Testis (tissue), 2 donors: ENCODE measurements around the gene VIPR1.

ENCODE experiments used
- POLR2A ChIP-seq: fragments of 450-650 bp; IDR thresholded peaks from one replicate; pipeline ENCODE4 v1.6.1; 2017; ENCODE audit warnings: antibody characterized with exemption, mild to moderate bottlenecking, moderate library complexity
- TF ChIP-seq, protein P1 (sequence below), 3 experiments: fragments of 450-650 bp in 2 of 3; fragments of 200-600 bp in 1 of 3; sonication (generic) in 1 of 3; IDR thresholded peaks; one replicate each; pipeline ENCODE4 v1.5.1; 2016 to 2019; ENCODE audit warnings: antibody characterized with exemption in 3 of 3, mild to moderate bottlenecking in 2 of 3, moderate library complexity in 1 of 3

DNA sequence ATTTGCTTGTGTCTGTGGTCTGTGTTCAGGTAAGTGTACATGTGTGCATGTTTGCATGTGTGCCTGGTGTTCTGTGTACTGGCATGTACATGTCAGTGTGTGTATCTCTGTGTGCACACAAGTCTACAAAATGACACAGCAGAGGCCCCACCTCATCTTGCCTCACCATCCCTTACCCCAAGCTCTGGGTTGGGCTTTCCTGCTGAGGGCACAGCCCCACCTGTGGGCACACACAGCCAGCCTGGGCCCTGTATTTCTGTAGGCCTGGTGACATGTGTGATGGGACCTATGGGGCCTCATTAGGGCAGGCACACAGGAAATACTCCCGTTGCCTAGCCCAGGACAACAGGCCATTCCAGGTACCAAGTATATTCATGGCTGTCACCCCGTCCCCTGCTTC, 13.5 kb downstream of the VIPR1 start:
- TF ChIP-seq POLR2A = no peak
- TF ChIP-seq, protein P1, sequence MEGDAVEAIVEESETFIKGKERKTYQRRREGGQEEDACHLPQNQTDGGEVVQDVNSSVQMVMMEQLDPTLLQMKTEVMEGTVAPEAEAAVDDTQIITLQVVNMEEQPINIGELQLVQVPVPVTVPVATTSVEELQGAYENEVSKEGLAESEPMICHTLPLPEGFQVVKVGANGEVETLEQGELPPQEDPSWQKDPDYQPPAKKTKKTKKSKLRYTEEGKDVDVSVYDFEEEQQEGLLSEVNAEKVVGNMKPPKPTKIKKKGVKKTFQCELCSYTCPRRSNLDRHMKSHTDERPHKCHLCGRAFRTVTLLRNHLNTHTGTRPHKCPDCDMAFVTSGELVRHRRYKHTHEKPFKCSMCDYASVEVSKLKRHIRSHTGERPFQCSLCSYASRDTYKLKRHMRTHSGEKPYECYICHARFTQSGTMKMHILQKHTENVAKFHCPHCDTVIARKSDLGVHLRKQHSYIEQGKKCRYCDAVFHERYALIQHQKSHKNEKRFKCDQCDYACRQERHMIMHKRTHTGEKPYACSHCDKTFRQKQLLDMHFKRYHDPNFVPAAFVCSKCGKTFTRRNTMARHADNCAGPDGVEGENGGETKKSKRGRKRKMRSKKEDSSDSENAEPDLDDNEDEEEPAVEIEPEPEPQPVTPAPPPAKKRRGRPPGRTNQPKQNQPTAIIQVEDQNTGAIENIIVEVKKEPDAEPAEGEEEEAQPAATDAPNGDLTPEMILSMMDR (IDR thresholded peaks at IDR 0.05) = no peak
